Vagina (tissue), 2 donors: Measurements from ENCODE around the gene PHF23.

Experiments used
- POLR2A ChIP-seq, 2 donors: fragments of 450-650 bp; IDR thresholded peaks; one replicate each; pipeline ENCODE4 v1.6.1; 2017; ENCODE audit warnings: antibody characterized with exemption in 2 of 2, mild to moderate bottlenecking in 2 of 2, moderate library complexity in 2 of 2
- POLR2AphosphoS5 ChIP-seq, 2 donors: sonication (generic); formaldehyde crosslinking; IDR thresholded peaks; one replicate each; pipeline ENCODE4 v1.9.0; 2017; ENCODE audit warnings: antibody characterized with exemption in 2 of 2, mild to moderate bottlenecking in 2 of 2, low read depth in 1 of 2; ENCODE audit not compliant: insufficient read depth in 1 of 2
- TF ChIP-seq, protein P1 (sequence below), 3 experiments: fragments of 450-650 bp in 2 of 3; fragments of 200-600 bp in 1 of 3; sonication (generic) in 1 of 3; IDR thresholded peaks; one replicate each; pipeline ENCODE4 v1.5.1; 2017 to 2019; ENCODE audit warnings: antibody characterized with exemption in 3 of 3, mild to moderate bottlenecking in 2 of 3, moderate library complexity in 2 of 3

DNA sequence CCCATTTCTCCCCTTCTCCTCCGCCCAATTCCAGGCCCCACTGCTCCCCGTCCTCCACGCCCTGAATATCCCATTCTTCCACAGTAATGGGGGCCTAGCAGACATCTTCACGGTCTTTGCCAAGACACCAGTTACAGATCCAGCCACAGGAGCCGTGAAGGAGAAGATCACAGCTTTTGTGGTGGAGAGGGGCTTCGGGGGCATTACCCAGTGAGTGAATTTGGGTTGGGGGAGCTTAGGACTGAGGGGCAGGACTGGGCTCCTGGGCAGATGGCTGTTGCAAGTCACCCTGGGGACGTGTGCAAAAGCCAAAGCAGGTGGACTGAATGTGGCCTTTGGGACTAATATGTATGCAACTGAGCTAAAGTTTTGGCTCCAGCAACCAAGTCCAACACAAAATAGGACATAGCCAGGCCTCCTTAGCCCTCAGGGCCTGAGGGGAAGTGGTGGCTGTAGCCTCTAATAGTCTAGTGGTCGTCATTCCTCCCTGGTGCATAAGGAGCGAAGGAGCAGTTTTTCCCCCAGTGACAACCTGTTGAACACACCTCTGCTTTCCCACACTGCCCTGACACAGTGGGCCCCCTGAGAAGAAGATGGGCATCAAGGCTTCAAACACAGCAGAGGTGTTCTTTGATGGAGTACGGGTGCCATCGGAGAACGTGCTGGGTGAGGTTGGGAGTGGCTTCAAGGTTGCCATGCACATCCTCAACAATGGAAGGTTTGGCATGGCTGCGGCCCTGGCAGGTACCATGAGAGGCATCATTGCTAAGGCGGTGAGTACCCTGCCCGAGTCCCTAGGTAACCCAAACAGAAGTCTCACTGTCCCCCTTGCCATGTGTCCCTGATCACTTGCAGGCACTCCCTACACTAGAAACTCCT lies 16.9 kb downstream of the PHF23 start:
- TF ChIP-seq POLR2A (IDR thresholded peaks at IDR 0.05) (no peak), POLR2AphosphoS5 (IDR thresholded peaks at IDR 0.05; ENCODE audit: insufficient read depth in 1 of 2, low read depth in 1 of 2) (no peak)
- TF ChIP-seq, protein P1, sequence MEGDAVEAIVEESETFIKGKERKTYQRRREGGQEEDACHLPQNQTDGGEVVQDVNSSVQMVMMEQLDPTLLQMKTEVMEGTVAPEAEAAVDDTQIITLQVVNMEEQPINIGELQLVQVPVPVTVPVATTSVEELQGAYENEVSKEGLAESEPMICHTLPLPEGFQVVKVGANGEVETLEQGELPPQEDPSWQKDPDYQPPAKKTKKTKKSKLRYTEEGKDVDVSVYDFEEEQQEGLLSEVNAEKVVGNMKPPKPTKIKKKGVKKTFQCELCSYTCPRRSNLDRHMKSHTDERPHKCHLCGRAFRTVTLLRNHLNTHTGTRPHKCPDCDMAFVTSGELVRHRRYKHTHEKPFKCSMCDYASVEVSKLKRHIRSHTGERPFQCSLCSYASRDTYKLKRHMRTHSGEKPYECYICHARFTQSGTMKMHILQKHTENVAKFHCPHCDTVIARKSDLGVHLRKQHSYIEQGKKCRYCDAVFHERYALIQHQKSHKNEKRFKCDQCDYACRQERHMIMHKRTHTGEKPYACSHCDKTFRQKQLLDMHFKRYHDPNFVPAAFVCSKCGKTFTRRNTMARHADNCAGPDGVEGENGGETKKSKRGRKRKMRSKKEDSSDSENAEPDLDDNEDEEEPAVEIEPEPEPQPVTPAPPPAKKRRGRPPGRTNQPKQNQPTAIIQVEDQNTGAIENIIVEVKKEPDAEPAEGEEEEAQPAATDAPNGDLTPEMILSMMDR (IDR thresholded peaks at IDR 0.05), result no peak
